HG03108 (cell line): ENCODE data around the gene USP5.

Source experiments
- ATAC-seq: cut with Tn5 transposase; IDR thresholded peaks from one replicate; pipeline ENCODE4 v1.9.1; 2021; ENCODE audit warnings: moderate library complexity; ENCODE audit not compliant: unreplicated experiment

Gene USP5

DNA sequence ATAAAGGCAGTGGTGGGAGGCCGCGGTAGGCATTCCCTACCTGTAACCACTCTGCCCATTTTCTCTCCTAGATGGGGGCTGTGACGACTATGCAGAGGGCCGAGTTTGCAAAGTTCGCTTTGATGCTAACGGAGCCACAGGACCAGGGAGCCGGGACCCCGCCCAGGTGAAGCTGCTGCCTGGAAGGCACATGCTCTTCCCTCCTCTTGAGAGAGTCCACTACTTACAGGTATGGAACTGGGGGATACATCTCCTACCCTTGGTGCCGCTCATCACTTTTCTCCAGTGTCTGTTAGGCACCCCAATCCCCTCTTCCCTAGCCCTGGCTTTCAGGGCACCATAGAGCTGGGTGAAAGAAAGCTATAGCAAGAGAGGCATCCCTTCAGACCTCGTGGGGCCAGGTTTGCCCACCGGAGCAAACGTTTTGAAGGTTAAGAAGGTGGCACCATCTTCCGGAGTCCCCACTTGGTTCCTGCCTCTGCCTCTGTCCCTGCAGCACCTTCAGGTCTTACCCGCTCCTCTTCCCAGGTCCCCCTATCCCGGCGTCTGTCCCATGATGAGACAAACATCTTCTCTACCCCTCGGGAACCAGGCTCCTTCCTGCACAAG lies 25.7 kb upstream of the USP5 start:
- no peak for ATAC-seq

GRCh38 chr12:6826734-6827436 lies 25.1 kb upstream of the USP5 start:
- ATAC-seq = no peak

DNA sequence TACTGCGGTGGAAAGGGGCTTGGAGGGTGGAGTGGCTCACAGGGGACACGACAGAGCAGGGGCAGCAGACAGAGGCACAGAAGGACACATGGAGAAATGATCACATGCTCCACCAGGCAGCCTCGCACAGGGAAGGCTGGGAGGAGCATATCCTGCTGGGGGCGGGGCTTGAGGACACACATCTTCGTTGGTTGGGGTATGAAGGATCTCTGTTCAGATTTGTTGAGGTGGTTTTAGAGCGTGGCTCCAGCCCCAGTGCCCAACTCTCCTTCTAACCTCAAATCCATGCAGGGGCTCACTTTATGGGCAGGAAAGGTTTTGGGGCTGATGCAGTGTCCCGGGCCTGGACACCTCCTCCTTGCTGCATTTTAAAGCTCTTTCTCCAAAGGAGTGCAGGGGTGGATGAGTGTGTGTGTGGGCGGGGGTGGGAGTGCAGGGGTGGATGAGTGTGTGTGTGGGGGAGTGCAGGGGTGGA lies 24.5 kb upstream of the USP5 start:
- no peak for ATAC-seq

GRCh38 chr12:6827982-6828780 lies 23.8 kb upstream of the USP5 start, which contains the start of gene P3H3:
P3H3 (plus strand) TSS chr12:6828407; CDS start chr12:6828441, 34 bp downstream.
- no peak for ATAC-seq

- no peak for ATAC-seq
These were observed 23.0 kb upstream of the USP5 start for GRCh38 chr12:6828781-6829535.

- ATAC-seq = no peak
These were observed 22.3 kb upstream of the USP5 start for GRCh38 chr12:6829536-6830220.

DNA sequence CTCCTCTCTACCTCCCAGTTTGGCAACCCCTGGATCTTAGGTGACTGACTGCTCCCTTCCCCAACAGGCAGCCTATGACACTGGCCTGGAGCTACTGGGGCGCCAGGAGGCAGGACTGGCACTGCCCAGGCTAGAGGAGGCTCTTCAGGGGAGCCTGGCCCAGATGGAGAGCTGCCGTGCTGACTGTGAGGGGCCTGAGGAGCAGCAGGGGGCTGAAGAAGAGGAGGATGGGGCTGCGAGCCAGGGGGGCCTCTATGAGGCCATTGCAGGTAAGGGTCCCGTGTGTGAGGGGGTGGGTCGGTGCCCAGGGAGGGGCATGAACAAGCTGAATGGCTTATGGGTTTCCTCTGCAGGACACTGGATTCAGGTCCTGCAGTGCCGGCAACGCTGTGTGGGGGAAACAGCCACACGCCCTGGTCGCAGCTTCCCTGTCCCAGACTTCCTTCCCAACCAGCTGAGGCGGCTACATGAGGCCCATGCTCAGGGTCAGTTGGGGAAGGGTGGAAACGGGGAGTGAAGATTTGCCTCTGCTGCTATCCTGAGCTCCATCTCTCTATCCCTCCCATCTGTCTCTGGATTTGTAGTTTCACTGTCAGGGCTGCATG lies 21.6 kb upstream of the USP5 start:
- ATAC-seq = no peak

GRCh38 chr12:6830999-6831398 lies 21.0 kb upstream of the USP5 start:
- no peak for ATAC-seq

GRCh38 chr12:6831450-6831995 lies 20.4 kb upstream of the USP5 start:
- ATAC-seq = no peak

DNA sequence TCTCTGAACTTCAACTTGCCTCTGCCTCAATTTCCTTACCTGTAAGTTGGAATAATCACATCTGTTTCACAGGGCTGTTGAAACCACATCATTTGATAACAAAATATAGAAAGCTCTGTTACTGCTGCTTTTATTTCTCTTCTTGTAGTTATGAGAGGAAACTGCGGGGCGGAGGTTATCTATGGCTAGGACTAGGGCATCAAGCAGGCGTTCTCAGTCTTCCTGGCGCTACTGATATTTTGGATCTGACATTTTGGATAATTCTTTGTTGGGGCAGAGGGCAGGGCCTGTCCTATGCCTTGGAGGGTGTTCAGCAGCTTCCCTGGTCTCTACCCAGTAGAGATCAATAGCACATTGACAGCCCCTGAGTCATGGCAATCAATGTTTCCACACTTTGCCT lies 19.8 kb upstream of the USP5 start:
- no peak for ATAC-seq

DNA sequence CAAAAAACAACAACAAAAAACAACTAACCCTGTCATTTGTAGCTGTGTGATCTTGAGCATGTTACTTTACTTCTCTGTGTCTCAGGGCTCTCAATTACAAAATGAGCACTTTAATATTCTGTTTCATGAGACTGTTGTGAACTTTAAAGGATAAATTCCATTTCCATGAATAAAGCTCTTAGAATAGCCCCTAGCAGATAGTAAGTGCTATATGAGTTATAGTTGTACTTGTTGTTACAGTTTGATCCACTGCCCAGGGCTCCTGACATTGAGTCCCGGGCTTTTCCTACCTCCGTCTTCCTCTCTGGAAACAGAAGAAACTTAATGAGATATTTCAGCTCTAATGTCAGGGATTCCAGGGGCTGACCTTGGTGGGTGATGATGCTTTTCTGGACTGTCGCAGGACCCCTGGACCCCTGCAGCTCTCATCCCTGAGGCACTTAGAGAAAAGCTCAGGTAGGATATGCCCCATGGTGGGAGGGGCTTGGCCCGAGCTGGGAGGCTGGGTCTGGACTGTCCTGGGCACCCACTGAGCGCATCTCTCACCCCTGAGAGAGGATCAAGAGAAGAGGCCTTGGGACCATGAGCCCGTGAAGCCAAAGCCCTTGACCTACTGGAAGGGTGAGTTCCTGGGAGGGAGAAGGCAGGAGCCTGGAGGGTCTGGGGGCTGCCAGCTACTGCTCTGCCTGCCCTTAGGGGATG lies 18.6 kb upstream of the USP5 start:
- no peak for ATAC-seq

- no peak for ATAC-seq
These were observed 17.7 kb upstream of the USP5 start for GRCh38 chr12:6834254-6834653.

DNA sequence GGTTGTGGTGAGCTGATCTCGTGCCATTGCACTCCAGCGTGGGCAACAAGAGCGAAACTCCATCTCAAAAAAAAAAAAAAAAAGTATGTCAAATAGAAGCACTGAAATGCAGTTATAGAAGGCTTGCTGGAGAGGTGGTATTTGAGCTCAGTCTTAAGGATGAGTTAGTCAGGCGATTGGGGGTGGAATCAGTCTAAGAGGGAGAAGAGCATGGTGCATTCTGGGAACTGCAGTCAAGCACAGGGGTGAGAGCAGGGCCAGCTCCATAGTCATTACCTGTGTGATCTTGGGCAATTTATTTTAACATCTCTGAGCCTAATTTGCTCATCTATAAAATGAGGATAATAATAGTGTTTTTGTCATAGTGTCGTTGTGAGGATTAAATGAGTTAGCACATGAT lies 17.1 kb upstream of the USP5 start:
- no peak for ATAC-seq

DNA sequence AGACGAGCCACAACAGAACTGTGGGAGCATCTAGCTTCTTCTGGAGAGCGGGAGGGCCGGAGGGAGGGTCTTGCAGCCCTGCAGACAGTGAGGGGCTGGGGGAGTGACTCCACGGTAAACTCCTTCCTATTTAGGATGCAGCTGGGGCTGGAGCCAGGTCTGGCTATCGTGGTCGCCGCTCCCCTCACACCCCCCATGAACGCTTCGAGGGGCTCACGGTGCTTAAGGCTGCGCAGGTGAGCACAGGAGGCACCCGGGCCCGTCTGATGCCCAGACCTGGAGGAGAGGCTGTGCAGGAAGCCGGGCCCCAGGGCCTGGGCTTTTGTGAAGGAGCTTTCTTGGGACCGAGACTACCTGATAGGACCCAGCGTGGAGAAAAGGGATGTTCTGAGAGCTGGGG lies 15.1 kb upstream of the USP5 start:
- ATAC-seq = no peak

DNA sequence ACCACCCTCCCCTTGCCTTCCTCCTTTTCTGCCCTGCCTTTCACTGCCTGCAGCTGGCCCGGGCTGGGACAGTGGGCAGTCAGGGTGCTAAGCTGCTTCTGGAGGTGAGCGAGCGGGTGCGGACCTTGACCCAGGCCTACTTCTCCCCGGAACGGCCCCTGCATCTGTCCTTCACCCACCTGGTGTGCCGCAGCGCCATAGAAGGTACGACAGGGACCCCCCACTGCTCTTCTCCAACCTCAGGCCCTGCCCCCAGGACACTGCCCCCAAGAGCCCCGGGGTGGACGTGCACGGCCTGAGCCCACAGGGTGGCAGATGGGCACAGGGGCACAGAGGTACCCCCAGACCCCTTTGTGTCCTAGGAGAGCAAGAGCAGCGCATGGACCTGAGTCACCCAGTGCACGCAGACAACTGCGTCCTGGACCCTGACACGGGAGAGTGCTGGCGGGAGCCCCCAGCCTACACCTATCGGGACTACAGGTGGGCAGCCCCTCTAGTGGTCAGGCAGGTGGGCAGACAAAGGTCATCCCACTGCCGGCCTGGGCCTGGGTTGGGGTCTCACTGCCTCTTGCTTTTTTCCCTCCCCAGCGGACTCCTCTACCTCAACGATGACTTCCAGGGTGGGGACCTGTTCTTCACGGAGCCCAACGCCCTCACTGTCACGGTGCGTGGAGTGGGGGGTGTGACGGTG lies 14.4 kb upstream of the USP5 start:
- ATAC-seq = no peak

DNA sequence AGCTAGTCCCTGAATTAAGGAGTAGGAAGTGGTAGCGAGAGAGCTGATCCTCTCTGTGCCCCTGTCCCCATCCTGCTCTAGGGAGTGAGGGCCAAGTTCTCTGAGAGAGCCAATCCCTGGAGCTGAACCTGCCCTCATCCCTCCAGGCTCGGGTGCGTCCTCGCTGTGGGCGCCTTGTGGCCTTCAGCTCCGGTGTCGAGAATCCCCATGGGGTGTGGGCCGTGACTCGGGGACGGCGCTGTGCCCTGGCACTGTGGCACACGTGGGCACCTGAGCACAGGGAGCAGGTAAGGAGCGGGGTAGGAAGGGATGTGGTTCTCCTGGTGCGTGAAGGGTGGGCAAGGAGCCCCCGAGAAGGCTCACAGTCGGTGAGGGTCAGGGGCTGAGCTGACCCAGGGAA lies 13.1 kb upstream of the USP5 start:
- ATAC-seq = no peak

- no peak for ATAC-seq
These were observed 12.3 kb upstream of the USP5 start for GRCh38 chr12:6839482-6840201.

DNA sequence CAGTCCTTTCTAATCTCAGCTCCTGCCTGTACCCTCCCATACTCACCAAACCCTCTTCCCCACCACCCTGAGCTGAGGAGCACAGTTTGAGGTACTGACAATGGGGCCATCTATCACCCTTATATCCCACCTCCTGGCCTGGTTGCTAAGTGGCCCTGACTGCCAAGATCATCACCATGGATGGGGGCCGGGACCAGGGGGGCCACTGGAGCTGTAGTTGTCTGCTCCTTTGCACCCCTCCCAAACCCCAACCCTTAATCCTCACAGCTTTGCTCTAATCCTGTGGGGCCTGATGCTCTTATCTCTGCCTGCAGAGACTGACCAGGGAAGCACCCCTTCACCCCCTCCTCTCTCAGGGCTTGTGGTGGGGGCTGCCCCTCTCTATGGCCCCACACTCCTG lies 11.6 kb upstream of the USP5 start:
- ATAC-seq = no peak
